Subcutaneous abdominal adipose tissue (tissue), 5 donors: ENCODE measurements around the gene IRF8.

Source experiments
- H3K27ac ChIP-seq: one replicate; pipeline ENCODE4 v1.7.0; 2013; ENCODE audit warnings: low read depth, mild to moderate bottlenecking, inconsistent platforms, low read length, moderate library complexity
- H3K27me3 ChIP-seq, 5 donors: one replicate each; pipeline ENCODE4 v1.7.0; 2013; ENCODE audit warnings: low read length in 5 of 5, inconsistent platforms in 1 of 5; ENCODE audit not compliant: control insufficient read depth in 5 of 5, insufficient read depth in 4 of 5
- H3K36me3 ChIP-seq, 5 donors: one replicate each; pipeline ENCODE4 v1.7.0; 2013; ENCODE audit warnings: low read length in 5 of 5; ENCODE audit not compliant: control insufficient read depth in 5 of 5, insufficient read depth in 5 of 5
- H3K4me1 ChIP-seq, 5 donors: one replicate each; pipeline ENCODE4 v1.7.0; 2013; ENCODE audit warnings: low read length in 5 of 5, mild to moderate bottlenecking in 3 of 5, moderate library complexity in 1 of 5; ENCODE audit not compliant: control insufficient read depth in 5 of 5, insufficient read depth in 5 of 5
- H3K4me3 ChIP-seq, 5 donors: one replicate each; pipeline ENCODE4 v1.7.0; 2013; ENCODE audit warnings: low read length in 5 of 5, low read depth in 1 of 5
- H3K9ac ChIP-seq, 5 donors: one replicate each; pipeline ENCODE4 v1.7.0; 2013; ENCODE audit warnings: low read length in 5 of 5, mild to moderate bottlenecking in 4 of 5, moderate library complexity in 3 of 5
- H3K9me3 ChIP-seq, 5 donors: one replicate each; pipeline ENCODE4 v1.7.0; 2013; ENCODE audit warnings: low read length in 5 of 5; ENCODE audit not compliant: control insufficient read depth in 5 of 5
- donor health status: healthy.
- donor health status: healthy.
- donor health status: healthy.
- donor health status: healthy.
- donor health status: healthy.

The IRF8 gene

GRCh38 chr16:85879549-85879948, 19.4 kb upstream of the IRF8 start:
- no peak overlapping the region for H3K4me3 ChIP-seq
- no peaks in the 10 kb centered on the region for H3K4me1 ChIP-seq
- H3K9me3 ChIP-seq: no peaks in the 10 kb centered on the region
- no peak overlapping the region for H3K27ac ChIP-seq
- H3K36me3 ChIP-seq: no peaks in the 10 kb centered on the region
- no peak overlapping the region for H3K9ac ChIP-seq
- peaks cover 4 to 15% (median 9%) of the 10 kb centered on the region in 5 donors for H3K27me3 ChIP-seq

- H3K4me1 ChIP-seq: no peaks in the 10 kb centered on the region
- H3K4me3 ChIP-seq: no peak overlapping the region
- H3K27ac ChIP-seq: no peak overlapping the region
- no peaks in the 10 kb centered on the region for H3K36me3 ChIP-seq
- no peak overlapping the region for H3K9ac ChIP-seq
- H3K27me3 ChIP-seq: peaks cover 5 to 18% (median 15%) of the 10 kb centered on the region in 5 donors
- no peaks in the 10 kb centered on the region for H3K9me3 ChIP-seq
Observed at GRCh38 chr16:85879975-85880831, 18.8 kb upstream of the IRF8 start.

- H3K9me3 ChIP-seq: no peaks in the 10 kb centered on the region
- H3K36me3 ChIP-seq: no peaks in the 10 kb centered on the region
- H3K4me3 ChIP-seq: no peak overlapping the region
- no peak overlapping the region for H3K9ac ChIP-seq
- no peak overlapping the region for H3K27ac ChIP-seq
- H3K4me1 ChIP-seq: no peaks in the 10 kb centered on the region
- peaks cover 5 to 18% (median 15%) of the 10 kb centered on the region in 5 donors for H3K27me3 ChIP-seq
Observed at GRCh38 chr16:85880861-85881260, 18.1 kb upstream of the IRF8 start.

GRCh38 chr16:85881436-85881835, 17.5 kb upstream of the IRF8 start:
- Histone ChIP-seq H3K36me3 (no peaks in the 10 kb centered on the region), H3K27ac (no peak overlapping the region), H3K27me3 (peaks cover 5 to 19% (median 17%) of the 10 kb centered on the region in 5 donors), H3K9me3 (no peaks in the 10 kb centered on the region), H3K9ac (no peak overlapping the region), H3K4me3 (no peak overlapping the region), H3K4me1 (no peaks in the 10 kb centered on the region)

GRCh38 chr16:85882181-85882810, 16.7 kb upstream of the IRF8 start:
- H3K27me3 ChIP-seq: peaks cover 5 to 23% (median 17%) of the 10 kb centered on the region in 5 donors
- no peaks in the 10 kb centered on the region for H3K36me3 ChIP-seq
- no peaks in the 10 kb centered on the region for H3K9me3 ChIP-seq
- H3K4me3 ChIP-seq: no peak overlapping the region
- no peak overlapping the region for H3K27ac ChIP-seq
- no peak overlapping the region for H3K9ac ChIP-seq
- no peaks in the 10 kb centered on the region for H3K4me1 ChIP-seq

- Histone ChIP-seq H3K4me1 (peaks cover 0 to 5% (median 0%) of the 10 kb centered on the region in 5 donors), H3K27me3 (peaks cover 5 to 23% (median 17%) of the 10 kb centered on the region in 5 donors), H3K27ac (no peak overlapping the region), H3K9me3 (no peaks in the 10 kb centered on the region), H3K4me3 (no peak overlapping the region), H3K9ac (no peak overlapping the region), H3K36me3 (no peaks in the 10 kb centered on the region)
Observed at GRCh38 chr16:85883813-85884212, 15.1 kb upstream of the IRF8 start.

- Histone ChIP-seq H3K9ac (no peak overlapping the region), H3K4me1 (peaks cover 0 to 13% (median 7%) of the 10 kb centered on the region in 5 donors), H3K27ac (no peak overlapping the region), H3K9me3 (no peaks in the 10 kb centered on the region), H3K36me3 (no peaks in the 10 kb centered on the region), H3K4me3 (no peak overlapping the region), H3K27me3 (peaks cover 5 to 23% (median 15%) of the 10 kb centered on the region in 5 donors)
Observed at GRCh38 chr16:85884808-85885463, 14.0 kb upstream of the IRF8 start.

GRCh38 chr16:85885537-85885936, 13.4 kb upstream of the IRF8 start:
- H3K36me3 ChIP-seq: no peaks in the 10 kb centered on the region
- H3K27me3 ChIP-seq: peaks cover 5 to 23% (median 15%) of the 10 kb centered on the region in 5 donors
- no peak overlapping the region for H3K4me3 ChIP-seq
- H3K9ac ChIP-seq: no peak overlapping the region
- H3K27ac ChIP-seq: no peak overlapping the region
- peaks cover 0 to 13% (median 7%) of the 10 kb centered on the region in 5 donors for H3K4me1 ChIP-seq
- H3K9me3 ChIP-seq: no peaks in the 10 kb centered on the region

- Histone ChIP-seq H3K27me3 (peaks cover 5 to 22% (median 14%) of the 10 kb centered on the region in 5 donors), H3K9ac (no peak overlapping the region), H3K4me1 (peaks cover 0 to 13% (median 7%) of the 10 kb centered on the region in 5 donors), H3K4me3 (no peak overlapping the region), H3K27ac (no peak overlapping the region), H3K36me3 (no peaks in the 10 kb centered on the region), H3K9me3 (no peaks in the 10 kb centered on the region)
Observed at GRCh38 chr16:85888405-85889331, 10.3 kb upstream of the IRF8 start.
